ENCODE measurements around the gene APOM. TPM values are rescaled to one million over a fixed set of nuclear protein-coding genes. Genes with fewer than 3 reads are reported as not detected.

The APOM gene
- total RNA-seq, 1 experiment from 2014 or later = 2.5 TPM

- DNase-seq (ENCODE audit: low spot score) = no peak
- Histone ChIP-seq H3K4me3 (ENCODE audit: low read depth, low read length, poor library complexity, severe bottlenecking) (no peak overlapping the region), H3K4me1 (ENCODE audit: insufficient read depth, low read length, poor library complexity, severe bottlenecking) (no peaks in the 10 kb centered on the region), H3K27ac (ENCODE audit: low read depth, low read length, poor library complexity, severe bottlenecking) (no peak overlapping the region), H3K27me3 (replicated peaks; ENCODE audit: insufficient read depth, low read depth, low read length, poor library complexity) (no peaks in the 10 kb centered on the region), H3K9me3 (ENCODE audit: low read depth, low read length, poor library complexity, severe bottlenecking) (no peaks in the 10 kb centered on the region), H3K36me3 (ENCODE audit: insufficient read depth, low read length, poor library complexity, severe bottlenecking) (peaks cover 100% of the 10 kb centered on the region)
- ChIA-PET POLR2A (ENCODE audit: low non-redundant PET) (no interaction called here), CTCF (no interaction called here)
- intact Hi-C loops (cut with micrococcal nuclease; ENCODE audit: unreplicated experiment) = no loop called here
- TF ChIP-seq CTCF (conservative IDR thresholded peaks at IDR 0.05; ENCODE audit: low read depth, low read length) = no peak
- TSS peak; percentile 15 for BruUV-seq (replicated peaks)
Observed at GRCh38 chr6:31631209-31631608, 24.5 kb upstream of the APOM start.

- no peak for DNase-seq (ENCODE audit: low spot score)
- intact Hi-C loops (cut with micrococcal nuclease; ENCODE audit: unreplicated experiment) = no loop called here
- no peaks in the 10 kb centered on the region for H3K4me1 ChIP-seq (ENCODE audit: insufficient read depth, low read length, poor library complexity, severe bottlenecking)
- H3K9me3 ChIP-seq (ENCODE audit: low read depth, low read length, poor library complexity, severe bottlenecking) = no peaks in the 10 kb centered on the region
- peaks cover 100% of the 10 kb centered on the region for H3K36me3 ChIP-seq (ENCODE audit: insufficient read depth, low read length, poor library complexity, severe bottlenecking)
- CTCF ChIA-PET = no interaction called here
- peak overlapping the region; percentile 65 for H3K27ac ChIP-seq (ENCODE audit: low read depth, low read length, poor library complexity, severe bottlenecking)
- TF ChIP-seq EZH2 (IDR thresholded peaks at IDR 0.05; ENCODE audit: borderline replicate concordance, low read depth, low read length, poor library complexity, severe bottlenecking) = no peak
- no peak overlapping the region for H3K4me3 ChIP-seq (ENCODE audit: low read depth, low read length, poor library complexity, severe bottlenecking)
- H3K27me3 ChIP-seq (replicated peaks; ENCODE audit: insufficient read depth, low read depth, low read length, poor library complexity) = no peaks in the 10 kb centered on the region
- POLR2A ChIA-PET (ENCODE audit: low non-redundant PET) = no interaction called here
- no TSS peak for BruUV-seq (replicated peaks)
Observed at GRCh38 chr6:31631681-31632278, 23.9 kb upstream of the APOM start.

GRCh38 chr6:31632279-31632946, 23.3 kb upstream of the APOM start:
- DNase-seq (ENCODE audit: low spot score) = no peak
- BruUV-seq (replicated peaks) = no TSS peak
- Histone ChIP-seq H3K4me3 (ENCODE audit: low read depth, low read length, poor library complexity, severe bottlenecking) (no peak overlapping the region), H3K36me3 (ENCODE audit: insufficient read depth, low read length, poor library complexity, severe bottlenecking) (peaks cover 100% of the 10 kb centered on the region), H3K9me3 (ENCODE audit: low read depth, low read length, poor library complexity, severe bottlenecking) (no peaks in the 10 kb centered on the region), H3K27ac (ENCODE audit: low read depth, low read length, poor library complexity, severe bottlenecking) (peak overlapping the region; percentile 65), H3K4me1 (ENCODE audit: insufficient read depth, low read length, poor library complexity, severe bottlenecking) (no peaks in the 10 kb centered on the region), H3K27me3 (replicated peaks; ENCODE audit: insufficient read depth, low read depth, low read length, poor library complexity) (no peaks in the 10 kb centered on the region)
- ChIA-PET POLR2A (ENCODE audit: low non-redundant PET) (no interaction called here), CTCF (no interaction called here)
- intact Hi-C loops (cut with micrococcal nuclease; ENCODE audit: unreplicated experiment) = no loop called here
- TF ChIP-seq CTCF (conservative IDR thresholded peaks at IDR 0.05; ENCODE audit: low read depth, low read length) = no peak
- no peak for TF ChIP-seq EZH2 (IDR thresholded peaks at IDR 0.05; ENCODE audit: borderline replicate concordance, low read depth, low read length, poor library complexity, severe bottlenecking)

- no peak overlapping the region for H3K4me3 ChIP-seq (ENCODE audit: low read depth, low read length, poor library complexity, severe bottlenecking)
- peaks cover 99% of the 10 kb centered on the region for H3K36me3 ChIP-seq (ENCODE audit: insufficient read depth, low read length, poor library complexity, severe bottlenecking)
- no peaks in the 10 kb centered on the region for H3K9me3 ChIP-seq (ENCODE audit: low read depth, low read length, poor library complexity, severe bottlenecking)
- H3K27me3 ChIP-seq (replicated peaks; ENCODE audit: insufficient read depth, low read depth, low read length, poor library complexity) = no peaks in the 10 kb centered on the region
- POLR2A ChIA-PET (ENCODE audit: low non-redundant PET) = no interaction called here
- DNase-seq (ENCODE audit: low spot score) = no peak
- CTCF ChIA-PET = no interaction called here
- H3K27ac ChIP-seq (ENCODE audit: low read depth, low read length, poor library complexity, severe bottlenecking) = no peak overlapping the region
- intact Hi-C loops (cut with micrococcal nuclease; ENCODE audit: unreplicated experiment) = no loop called here
- no peaks in the 10 kb centered on the region for H3K4me1 ChIP-seq (ENCODE audit: insufficient read depth, low read length, poor library complexity, severe bottlenecking)
- BruUV-seq (replicated peaks) = no TSS peak
- TF ChIP-seq CTCF (conservative IDR thresholded peaks at IDR 0.05; ENCODE audit: low read depth, low read length) (no peak), EZH2 (IDR thresholded peaks at IDR 0.05; ENCODE audit: borderline replicate concordance, low read depth, low read length, poor library complexity, severe bottlenecking) (no peak)
Observed at GRCh38 chr6:31633447-31633846, 22.2 kb upstream of the APOM start.

Data from A673 (cell line).